ENCODE measurements around the gene PAQR8.
A peak's percentile ranks its signal among the peaks of the same experiment; 100 is the strongest.

The PAQR8 gene

GRCh38 chr6:52352239-52353018, 9.5 kb upstream of the PAQR8 start:
- Histone ChIP-seq H3K27me3 (ENCODE audit: control insufficient read depth, insufficient read depth, low read length) (no peaks in the 10 kb centered on the region), H3K9me3 (replicated peaks; ENCODE audit: low read length) (no peaks in the 10 kb centered on the region), H3K9ac (ENCODE audit: low read depth, low read length) (peak overlapping the region; percentile 16), H3K4me2 (ENCODE audit: low read length) (peak overlapping the region; percentile 75), H3K4me1 (ENCODE audit: control insufficient read depth, insufficient read depth, low read length) (peaks cover 20% of the 10 kb centered on the region), H3K36me3 (ENCODE audit: insufficient read depth, low read length) (no peaks in the 10 kb centered on the region), H3K4me3 (ENCODE audit: low read length) (peak overlapping the region; percentile 55)

GRCh38 chr6:52356017-52356416, 5.9 kb upstream of the PAQR8 start:
- Histone ChIP-seq H3K36me3 (ENCODE audit: insufficient read depth, low read length) (no peaks in the 10 kb centered on the region), H3K4me1 (ENCODE audit: control insufficient read depth, insufficient read depth, low read length) (peaks cover 20% of the 10 kb centered on the region), H3K9ac (ENCODE audit: low read depth, low read length) (no peak overlapping the region), H3K27me3 (ENCODE audit: control insufficient read depth, insufficient read depth, low read length) (no peaks in the 10 kb centered on the region), H3K4me2 (ENCODE audit: low read length) (no peak overlapping the region), H3K9me3 (replicated peaks; ENCODE audit: low read length) (no peaks in the 10 kb centered on the region), H3K4me3 (ENCODE audit: low read length) (no peak overlapping the region)

GRCh38 chr6:52359403-52359802, 2.5 kb upstream of the PAQR8 start:
- Histone ChIP-seq H3K4me1 (ENCODE audit: control insufficient read depth, insufficient read depth, low read length) (peaks cover 10% of the 10 kb centered on the region), H3K9ac (ENCODE audit: low read depth, low read length) (no peak overlapping the region), H3K4me2 (ENCODE audit: low read length) (no peak overlapping the region), H3K36me3 (ENCODE audit: insufficient read depth, low read length) (no peaks in the 10 kb centered on the region), H3K4me3 (ENCODE audit: low read length) (no peak overlapping the region), H3K27me3 (ENCODE audit: control insufficient read depth, insufficient read depth, low read length) (no peaks in the 10 kb centered on the region), H3K9me3 (replicated peaks; ENCODE audit: low read length) (no peaks in the 10 kb centered on the region)

GRCh38 chr6:52360028-52360427, 1.9 kb upstream of the PAQR8 start:
- Histone ChIP-seq H3K9ac (ENCODE audit: low read depth, low read length) (no peak overlapping the region), H3K4me2 (ENCODE audit: low read length) (no peak overlapping the region), H3K4me3 (ENCODE audit: low read length) (no peak overlapping the region), H3K4me1 (ENCODE audit: control insufficient read depth, insufficient read depth, low read length) (peaks cover 10% of the 10 kb centered on the region), H3K27me3 (ENCODE audit: control insufficient read depth, insufficient read depth, low read length) (no peaks in the 10 kb centered on the region), H3K9me3 (replicated peaks; ENCODE audit: low read length) (no peaks in the 10 kb centered on the region), H3K36me3 (ENCODE audit: insufficient read depth, low read length) (no peaks in the 10 kb centered on the region)

GRCh38 chr6:52360601-52361413, 1.1 kb upstream of the PAQR8 start:
- H3K4me3 ChIP-seq (ENCODE audit: low read length), result no peak overlapping the region
- no peaks in the 10 kb centered on the region for H3K36me3 ChIP-seq (ENCODE audit: insufficient read depth, low read length)
- no peak overlapping the region for H3K9ac ChIP-seq (ENCODE audit: low read depth, low read length)
- H3K9me3 ChIP-seq (replicated peaks; ENCODE audit: low read length), result no peaks in the 10 kb centered on the region
- H3K4me2 ChIP-seq (ENCODE audit: low read length), result no peak overlapping the region
- H3K4me1 ChIP-seq (ENCODE audit: control insufficient read depth, insufficient read depth, low read length), result peaks cover 10% of the 10 kb centered on the region
- H3K27me3 ChIP-seq (ENCODE audit: control insufficient read depth, insufficient read depth, low read length), result no peaks in the 10 kb centered on the region

GRCh38 chr6:52361414-52361944, 472 bp upstream of the PAQR8 start:
- Histone ChIP-seq H3K4me3 (ENCODE audit: low read length) (peak overlapping the region; percentile 98), H3K9me3 (replicated peaks; ENCODE audit: low read length) (no peaks in the 10 kb centered on the region), H3K36me3 (ENCODE audit: insufficient read depth, low read length) (no peaks in the 10 kb centered on the region), H3K4me1 (ENCODE audit: control insufficient read depth, insufficient read depth, low read length) (peaks cover 10% of the 10 kb centered on the region), H3K9ac (ENCODE audit: low read depth, low read length) (peak overlapping the region; percentile 81), H3K27me3 (ENCODE audit: control insufficient read depth, insufficient read depth, low read length) (no peaks in the 10 kb centered on the region), H3K4me2 (ENCODE audit: low read length) (peak overlapping the region; percentile 95)

- H3K9ac ChIP-seq (ENCODE audit: low read depth, low read length), result peak overlapping the region; percentile 81
- H3K27me3 ChIP-seq (ENCODE audit: control insufficient read depth, insufficient read depth, low read length), result no peaks in the 10 kb centered on the region
- no peaks in the 10 kb centered on the region for H3K36me3 ChIP-seq (ENCODE audit: insufficient read depth, low read length)
- peak overlapping the region; percentile 98 for H3K4me3 ChIP-seq (ENCODE audit: low read length)
- H3K9me3 ChIP-seq (replicated peaks; ENCODE audit: low read length), result no peaks in the 10 kb centered on the region
- peak overlapping the region; percentile 95 for H3K4me2 ChIP-seq (ENCODE audit: low read length)
- peaks cover 10% of the 10 kb centered on the region for H3K4me1 ChIP-seq (ENCODE audit: control insufficient read depth, insufficient read depth, low read length)
Observed at GRCh38 chr6:52362443-52363227, 684 bp downstream of the PAQR8 start.

- H3K36me3 ChIP-seq (ENCODE audit: insufficient read depth, low read length), result no peaks in the 10 kb centered on the region
- peak overlapping the region; percentile 95 for H3K4me2 ChIP-seq (ENCODE audit: low read length)
- H3K9ac ChIP-seq (ENCODE audit: low read depth, low read length), result peak overlapping the region; percentile 81
- no peaks in the 10 kb centered on the region for H3K9me3 ChIP-seq (replicated peaks; ENCODE audit: low read length)
- no peaks in the 10 kb centered on the region for H3K27me3 ChIP-seq (ENCODE audit: control insufficient read depth, insufficient read depth, low read length)
- H3K4me1 ChIP-seq (ENCODE audit: control insufficient read depth, insufficient read depth, low read length), result peaks cover 10% of the 10 kb centered on the region
- H3K4me3 ChIP-seq (ENCODE audit: low read length), result peak overlapping the region; percentile 98
Observed at GRCh38 chr6:52363228-52363867, 1.4 kb downstream of the PAQR8 start.

- no peak overlapping the region for H3K4me3 ChIP-seq (ENCODE audit: low read length)
- H3K9me3 ChIP-seq (replicated peaks; ENCODE audit: low read length), result no peaks in the 10 kb centered on the region
- no peaks in the 10 kb centered on the region for H3K27me3 ChIP-seq (ENCODE audit: control insufficient read depth, insufficient read depth, low read length)
- H3K36me3 ChIP-seq (ENCODE audit: insufficient read depth, low read length), result no peaks in the 10 kb centered on the region
- H3K4me2 ChIP-seq (ENCODE audit: low read length), result no peak overlapping the region
- no peak overlapping the region for H3K9ac ChIP-seq (ENCODE audit: low read depth, low read length)
- peaks cover 10% of the 10 kb centered on the region for H3K4me1 ChIP-seq (ENCODE audit: control insufficient read depth, insufficient read depth, low read length)
Observed at GRCh38 chr6:52364480-52365166, 2.7 kb downstream of the PAQR8 start.

- H3K36me3 ChIP-seq (ENCODE audit: insufficient read depth, low read length), result no peaks in the 10 kb centered on the region
- H3K9ac ChIP-seq (ENCODE audit: low read depth, low read length), result no peak overlapping the region
- no peak overlapping the region for H3K4me2 ChIP-seq (ENCODE audit: low read length)
Observed at GRCh38 chr6:52365317-52365716, 3.4 kb downstream of the PAQR8 start.

More at GRCh38 chr6:52365317-52365716, 3.4 kb downstream of the PAQR8 start:
- no peaks in the 10 kb centered on the region for H3K9me3 ChIP-seq (replicated peaks; ENCODE audit: low read length)
- no peak overlapping the region for H3K4me3 ChIP-seq (ENCODE audit: low read length)
- H3K4me1 ChIP-seq (ENCODE audit: control insufficient read depth, insufficient read depth, low read length), result peaks cover 10% of the 10 kb centered on the region
- H3K27me3 ChIP-seq (ENCODE audit: control insufficient read depth, insufficient read depth, low read length), result no peaks in the 10 kb centered on the region

Measured in skeletal muscle satellite cell (primary cell).